GM18511 (cell line): ENCODE measurements around the gene SMIM35.
"Not testable (repeated sequence)": the region's sequence is repeated elsewhere in the genome, so short reads cannot be mapped to it uniquely, and the experiment has no call there.

Experiments used
- ATAC-seq: cut with Tn5 transposase; IDR thresholded peaks from one replicate; pipeline ENCODE4 v1.9.1; 2021; ENCODE audit warnings: mild to moderate bottlenecking, moderate library complexity; ENCODE audit not compliant: unreplicated experiment

Gene SMIM35

GRCh38 chr11:118082880-118083552 is 3.7 kb downstream of the SMIM35 start:
- ATAC-seq: no peak

- ATAC-seq: no peak
Observed at GRCh38 chr11:118081241-118081958, 5.4 kb downstream of the SMIM35 start.

GRCh38 chr11:118080296-118080695 is 6.5 kb downstream of the SMIM35 start:
- no peak for ATAC-seq

GRCh38 chr11:118079491-118079890 is 7.3 kb downstream of the SMIM35 start:
- ATAC-seq: no peak

DNA sequence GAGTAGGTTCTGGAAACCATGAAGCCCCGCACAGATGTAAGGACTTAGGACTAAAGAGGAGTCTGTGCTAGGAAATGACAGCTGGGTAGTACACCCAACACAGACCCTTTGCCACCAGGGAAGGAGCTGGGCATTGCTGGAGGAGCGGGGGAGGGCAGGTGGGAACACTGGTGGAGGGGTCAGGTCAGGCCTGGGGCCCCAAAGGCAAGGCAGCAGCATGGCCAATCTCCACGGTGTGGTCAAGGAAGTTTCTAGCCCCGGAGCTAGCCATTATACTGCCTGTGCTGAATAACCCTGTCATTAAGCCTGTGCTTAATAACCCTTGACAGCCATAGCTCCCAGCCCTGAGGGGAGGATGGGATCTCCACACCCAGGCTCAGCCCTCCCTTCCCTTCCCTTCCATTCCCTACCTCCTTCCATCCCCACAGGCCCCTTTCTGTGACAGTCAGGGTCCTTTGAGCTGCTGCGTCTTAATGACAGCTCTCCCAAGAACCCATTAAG is 7.8 kb downstream of the SMIM35 start:
- no peak for ATAC-seq

- no peak for ATAC-seq
Observed at GRCh38 chr11:118076754-118077281, 9.9 kb downstream of the SMIM35 start, which contains the start of gene TMPRSS4. TMPRSS4 (plus strand) TSS chr11:118077078; CDS start chr11:118077303, 225 bp downstream.

DNA sequence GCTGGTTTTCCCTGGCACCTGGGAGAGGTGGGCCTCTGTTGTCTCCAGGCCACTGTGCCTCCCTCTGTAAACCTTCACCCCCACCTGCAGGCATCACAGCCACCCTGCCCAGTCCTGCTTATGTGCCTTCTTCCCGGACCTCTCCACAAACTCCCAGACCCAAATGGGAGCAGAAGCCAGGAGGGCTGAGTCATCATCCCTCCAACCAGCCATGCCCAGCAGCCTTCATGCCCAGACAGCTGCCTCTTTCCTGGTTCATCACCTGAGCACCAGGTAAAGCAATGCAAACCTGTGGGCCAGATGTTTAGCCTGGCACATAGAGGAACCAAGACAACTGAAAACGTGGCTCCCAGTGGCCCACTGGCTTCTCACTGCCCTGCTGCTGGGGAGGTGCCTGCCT is 12.0 kb downstream of the SMIM35 start:
- no peak for ATAC-seq

DNA sequence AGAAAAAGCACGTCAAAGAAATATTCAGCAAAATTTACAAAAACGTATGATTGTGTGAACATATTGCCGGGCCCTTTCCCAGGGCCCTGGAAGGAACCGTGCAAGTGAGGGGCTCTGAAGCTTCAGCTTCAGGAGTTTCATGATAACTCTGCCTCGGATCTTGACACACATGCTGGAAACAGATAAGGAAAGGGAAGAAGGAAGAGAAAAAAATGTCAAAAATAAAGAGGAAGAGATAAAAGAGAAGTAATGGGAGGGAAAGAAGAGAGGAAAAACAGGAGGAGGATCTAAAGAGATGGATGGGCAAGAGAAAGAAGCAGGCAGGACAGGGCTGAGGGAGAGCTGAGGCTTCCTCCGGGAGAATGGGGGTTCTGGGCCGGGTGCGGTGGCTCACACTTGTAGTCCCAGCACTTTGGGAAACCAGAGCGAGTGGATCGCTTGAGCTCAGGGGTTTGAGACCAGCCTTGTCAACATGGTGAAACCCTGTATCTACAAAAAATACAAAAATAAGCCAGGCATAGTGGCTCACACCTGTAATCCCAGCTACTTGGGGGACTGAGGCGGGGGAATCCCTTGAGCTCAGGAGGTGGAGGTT is 12.6 kb downstream of the SMIM35 start:
- ATAC-seq: no peak

- no peak for ATAC-seq
Observed at GRCh38 chr11:118073554-118073953, 13.2 kb downstream of the SMIM35 start.

DNA sequence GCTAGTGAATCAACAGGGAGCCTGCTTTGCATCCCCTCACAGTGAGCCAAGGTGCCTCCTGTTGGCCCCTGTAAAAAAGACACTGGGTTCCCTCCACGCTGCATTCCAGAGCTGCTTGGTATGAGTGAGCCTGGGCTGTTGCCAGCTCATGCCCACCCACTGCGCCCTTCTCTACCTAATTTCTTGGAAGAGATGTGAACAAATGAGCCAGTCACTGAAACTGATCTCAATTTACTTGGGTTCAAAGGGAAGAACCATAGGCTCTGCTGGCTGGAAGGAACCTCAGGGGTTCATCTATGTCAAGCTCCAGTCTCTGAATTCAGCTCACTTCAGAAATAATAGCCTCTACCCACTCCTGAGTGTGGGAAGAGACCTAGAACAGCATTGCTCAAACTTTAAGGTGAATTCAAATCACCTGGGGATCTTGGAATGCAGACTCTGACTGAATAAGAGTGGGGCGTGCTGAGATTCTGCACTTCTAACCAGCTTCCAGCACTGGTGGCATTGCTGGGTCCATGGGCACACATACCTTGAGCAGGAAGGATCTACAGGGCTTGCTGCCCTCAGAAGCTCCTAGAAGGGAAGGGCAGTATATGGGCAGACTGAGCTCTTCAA is 15.2 kb downstream of the SMIM35 start:
- no peak for ATAC-seq

GRCh38 chr11:118068945-118069612 is 17.7 kb downstream of the SMIM35 start:
- ATAC-seq: no peak

DNA sequence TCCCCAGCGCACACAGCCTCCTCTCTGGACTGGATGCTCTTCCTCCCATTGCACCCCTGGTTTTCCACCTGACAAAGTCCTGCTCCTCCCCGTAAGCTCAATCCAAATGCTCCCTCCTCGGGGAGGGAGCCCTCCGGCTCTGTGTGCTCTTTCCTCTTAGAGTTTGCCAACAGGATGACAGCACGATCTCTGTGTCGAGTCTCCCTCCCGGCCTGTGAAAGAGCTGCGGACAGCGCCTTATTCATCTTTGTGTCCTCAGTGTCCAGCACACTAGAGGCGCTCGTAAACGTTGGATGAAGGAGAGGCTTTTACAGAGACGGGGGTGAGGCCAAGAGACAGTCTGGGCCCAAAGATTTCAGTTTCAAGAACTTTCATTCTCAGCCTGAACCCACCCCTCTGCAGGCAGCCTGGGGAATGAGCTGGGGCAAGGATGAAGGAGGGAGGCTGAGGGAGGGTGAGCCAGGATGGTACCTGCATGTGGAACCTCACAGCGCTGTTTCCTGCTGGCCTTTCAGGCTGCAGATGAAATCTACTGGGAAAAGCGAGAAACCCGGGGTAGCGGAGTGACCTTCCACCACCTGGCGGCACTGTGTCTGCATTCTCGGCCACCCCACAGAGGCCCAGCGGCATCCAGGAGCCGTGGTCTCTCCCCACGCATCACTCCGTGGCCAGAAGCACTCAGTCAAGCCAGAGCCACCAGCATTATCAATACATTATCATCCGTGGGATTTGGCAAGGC is 18.4 kb downstream of the SMIM35 start:
- ATAC-seq: no peak

GRCh38 chr11:118067006-118067405 is 19.8 kb downstream of the SMIM35 start:
- ATAC-seq: no peak

- ATAC-seq: no peak
Observed at GRCh38 chr11:118065384-118065783, 21.4 kb downstream of the SMIM35 start.

DNA sequence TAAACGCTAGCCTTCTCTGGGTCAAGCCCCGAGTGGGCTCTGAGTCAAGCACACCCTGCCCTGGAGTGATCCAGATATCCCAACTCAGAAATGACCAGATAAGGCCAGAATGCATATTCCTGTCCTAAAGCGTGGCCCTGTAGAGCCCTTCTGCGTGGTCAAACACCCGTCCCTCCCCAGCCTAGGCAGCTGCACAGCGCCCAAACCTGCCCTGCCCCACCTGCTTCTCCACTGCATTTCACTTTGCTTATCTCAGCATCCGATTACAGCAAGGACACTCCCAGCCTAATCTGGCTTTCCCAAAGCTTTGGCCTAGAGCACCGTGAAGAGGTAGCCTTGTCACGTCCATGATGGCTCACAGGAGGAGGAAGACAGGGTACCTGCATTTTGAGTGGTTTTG is 21.8 kb downstream of the SMIM35 start:
- ATAC-seq: no peak

DNA sequence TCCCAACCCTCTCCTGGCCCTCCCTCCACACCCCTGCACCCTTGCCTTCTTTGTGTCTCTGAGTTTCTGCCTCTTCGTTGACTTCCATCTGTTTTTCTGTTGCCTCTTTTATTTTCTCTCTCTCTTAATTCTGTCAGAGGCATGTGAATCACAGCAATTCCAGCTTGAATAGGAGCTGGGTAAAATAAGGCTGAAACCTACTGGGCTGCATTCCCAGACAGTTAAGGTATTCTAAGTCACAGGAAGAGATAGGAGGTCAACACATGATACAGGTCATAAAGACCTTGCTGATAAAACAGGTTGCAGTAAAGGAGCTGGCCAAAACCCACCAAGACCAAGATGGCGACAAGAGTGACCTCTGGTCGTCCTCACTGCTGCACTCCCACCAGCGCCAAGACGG is 24.1 kb downstream of the SMIM35 start:
- ATAC-seq: not testable (repeated sequence)

DNA sequence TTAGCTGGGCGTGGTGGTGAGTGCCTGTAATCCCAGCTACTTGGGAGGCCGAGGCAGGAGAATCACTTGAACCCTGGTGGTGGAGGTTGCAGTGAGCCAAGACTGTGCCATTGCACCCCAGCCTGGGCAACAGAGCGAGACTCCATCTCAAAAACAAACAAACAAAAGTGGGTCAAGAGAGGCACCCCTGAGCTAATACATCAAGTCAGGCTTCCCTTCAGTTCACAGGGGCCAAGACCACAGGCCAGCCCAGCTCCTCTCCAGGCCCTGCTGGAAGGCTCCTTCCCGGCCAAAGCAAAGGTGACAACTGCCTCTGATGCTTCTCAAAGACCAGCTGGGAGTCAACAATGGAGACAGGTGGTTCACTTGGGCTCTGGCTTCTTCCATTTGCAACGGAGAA is 24.6 kb downstream of the SMIM35 start:
- ATAC-seq: not testable (repeated sequence)

DNA sequence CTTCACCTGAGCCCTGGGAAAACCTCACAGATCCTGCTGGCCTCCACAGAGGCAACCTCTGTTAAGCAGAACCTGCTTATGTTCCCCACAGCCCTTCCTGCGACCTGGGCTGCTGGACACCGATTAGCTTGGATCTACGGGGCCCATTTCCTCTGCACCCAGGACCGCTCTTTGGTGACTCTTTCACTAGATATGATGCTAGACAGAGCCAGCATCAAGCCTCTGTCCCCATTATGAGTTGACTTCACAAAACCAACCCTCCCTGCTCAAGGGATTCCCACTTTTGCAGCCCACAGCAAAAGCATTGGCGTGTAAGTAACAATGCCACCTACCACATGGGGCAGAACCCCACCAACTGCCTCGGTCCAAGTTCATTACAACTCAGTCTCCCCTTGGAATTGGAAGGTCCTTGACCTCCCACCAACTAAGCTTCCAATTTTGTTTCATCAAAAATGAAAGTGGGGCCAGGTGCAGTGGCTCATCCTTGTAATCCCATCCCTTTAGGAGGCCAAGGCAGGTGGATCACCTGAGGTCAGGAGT is 25.1 kb downstream of the SMIM35 start:
- no peak for ATAC-seq

DNA sequence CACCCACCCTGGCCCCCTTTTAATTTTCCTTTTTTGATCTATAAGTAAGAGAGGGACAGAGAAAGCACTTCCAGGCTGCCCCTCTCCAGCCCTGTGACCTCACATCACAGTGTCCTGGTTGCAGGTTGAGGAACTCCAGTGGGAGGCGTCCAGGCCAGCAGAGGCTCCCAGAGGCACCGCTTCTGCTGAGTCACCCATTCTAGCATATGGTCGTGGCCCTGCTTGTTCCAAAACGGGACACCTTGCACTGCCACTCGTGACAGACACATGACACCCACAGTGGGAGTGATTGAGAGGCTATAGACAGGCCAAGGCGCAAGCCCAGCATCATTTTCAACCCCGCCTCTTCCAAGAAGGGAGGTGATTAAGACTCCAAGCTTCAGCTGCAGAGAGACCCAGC is 25.9 kb downstream of the SMIM35 start:
- no peak for ATAC-seq
